GM21423 (cell line): ENCODE results near the gene RIN3.
A peak's percentile ranks its signal among the peaks of the same experiment; 100 is the strongest.
"Not testable (repeated sequence)": the region's sequence is repeated elsewhere in the genome, so short reads cannot be mapped to it uniquely, and the experiment has no call there.

Experiments
- ATAC-seq: cut with Tn5 transposase; IDR thresholded peaks from one replicate; pipeline ENCODE4 v1.9.1; 2021; ENCODE audit warnings: mild to moderate bottlenecking, moderate library complexity; ENCODE audit not compliant: unreplicated experiment

The RIN3 gene

DNA sequence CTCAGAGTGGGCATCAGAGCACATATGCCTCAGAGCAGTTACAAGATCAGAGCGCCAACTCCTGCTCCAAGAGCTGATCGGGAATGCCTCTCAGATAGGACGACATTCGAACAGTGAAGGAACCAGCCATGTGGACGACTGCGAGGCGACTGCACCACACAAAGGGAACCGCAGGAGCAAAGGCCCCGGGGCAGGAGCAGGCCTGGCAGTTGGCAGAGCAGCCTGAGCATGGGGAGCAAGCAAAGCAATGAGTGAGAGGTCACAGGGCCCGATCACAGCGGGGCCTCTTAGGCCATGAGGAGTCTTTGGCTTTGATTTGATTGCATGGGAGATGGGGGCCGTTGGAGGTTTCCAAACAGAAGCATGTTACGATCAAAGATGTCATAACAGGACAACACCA is 144.6 kb downstream of the RIN3 start:
- no peak for ATAC-seq

DNA sequence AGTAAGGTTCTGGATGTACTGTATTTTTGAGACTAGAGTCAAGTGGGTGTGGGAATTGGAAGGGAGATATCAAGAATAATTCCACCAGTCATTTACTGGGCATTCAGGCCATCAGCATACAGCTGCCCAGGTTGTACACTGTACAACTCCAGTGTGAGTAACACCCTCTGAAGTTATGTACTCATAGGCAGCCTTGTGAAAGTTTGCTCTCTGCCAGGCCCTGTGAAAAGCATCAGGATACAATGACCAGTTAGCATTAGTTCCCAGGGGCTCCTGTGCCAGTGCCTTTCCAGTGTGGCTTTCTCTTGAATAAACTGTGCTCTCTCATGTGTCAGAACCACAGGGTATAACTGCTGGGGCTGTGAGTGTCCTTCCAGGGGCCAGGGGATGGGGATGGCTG is 145.1 kb downstream of the RIN3 start:
- no peak for ATAC-seq

DNA sequence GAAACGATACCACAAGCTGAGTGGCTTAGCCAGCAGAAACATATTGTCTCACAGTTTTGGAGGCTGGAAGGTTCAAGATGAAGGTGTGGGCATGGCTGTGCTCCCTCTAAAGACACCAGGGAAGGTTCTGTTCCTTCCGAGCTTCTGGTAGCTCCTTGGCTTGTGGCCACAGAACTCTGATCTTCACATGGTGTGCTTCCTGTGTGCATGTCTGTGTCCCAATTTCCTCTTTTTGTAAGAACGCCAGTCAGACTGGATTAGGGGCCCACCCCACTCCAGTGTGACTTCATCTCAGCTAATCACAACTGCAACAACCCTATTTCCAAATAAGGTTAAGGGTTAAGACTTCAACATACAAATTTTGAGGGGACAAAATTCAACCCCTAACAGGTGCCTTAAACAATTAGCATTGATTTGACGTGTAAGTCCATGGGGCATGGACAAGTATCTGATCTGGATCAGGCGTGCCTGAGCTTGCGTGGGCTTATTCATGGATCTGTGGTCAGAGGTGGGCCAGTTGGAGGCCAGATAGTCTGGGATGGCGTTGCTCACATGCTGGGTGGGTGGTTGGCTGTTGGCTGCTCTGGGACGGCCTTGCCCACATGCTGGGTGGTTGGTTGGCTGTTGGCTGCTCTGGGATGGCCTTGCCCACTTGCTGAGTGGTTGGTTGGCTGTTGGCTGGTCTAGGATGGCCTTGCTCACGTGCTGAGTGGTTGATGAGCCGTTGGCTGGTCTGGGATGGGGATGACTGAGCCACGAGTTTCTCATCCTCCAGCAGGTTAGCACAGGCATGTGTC is 146.4 kb downstream of the RIN3 start:
- no peak for ATAC-seq

DNA sequence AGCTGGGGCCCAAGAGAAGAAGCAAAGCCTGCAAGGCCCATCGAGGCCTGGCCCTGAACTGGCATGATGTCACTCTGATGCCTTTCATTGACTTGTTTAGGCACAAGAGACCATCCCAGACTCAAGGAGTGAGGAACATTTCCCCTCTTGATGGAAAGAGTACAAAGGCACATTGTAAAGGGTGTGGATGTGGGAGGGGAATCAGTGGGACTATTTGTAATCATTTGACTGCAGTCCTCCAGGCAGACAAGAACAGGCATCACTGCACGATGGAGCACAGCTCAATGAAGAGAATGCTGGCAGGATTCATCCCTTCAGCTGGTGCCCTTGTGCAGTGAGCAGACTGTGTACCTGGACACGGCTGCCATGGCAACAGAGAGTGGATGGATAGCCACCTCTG is 147.0 kb downstream of the RIN3 start:
- ATAC-seq, result no peak

DNA sequence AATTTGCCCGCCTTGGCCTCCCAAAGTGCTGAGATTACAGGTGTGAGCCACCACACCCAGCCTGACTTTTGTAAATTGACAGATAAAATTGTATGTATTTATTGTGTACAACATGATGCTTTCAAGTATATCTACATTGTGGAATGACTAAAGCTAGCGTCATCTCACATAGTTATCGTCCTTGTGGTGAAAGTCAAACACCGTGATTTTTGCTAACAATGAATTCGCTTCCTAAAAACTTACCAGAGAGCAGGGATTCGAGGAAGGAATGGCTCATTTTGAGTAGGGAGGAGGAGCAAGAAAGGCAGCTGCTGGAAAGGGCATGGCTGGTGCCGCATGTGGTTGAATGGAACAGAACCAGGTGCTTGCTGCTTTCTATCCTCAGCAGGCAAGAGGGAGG is 149.5 kb downstream of the RIN3 start:
- no peak for ATAC-seq

DNA sequence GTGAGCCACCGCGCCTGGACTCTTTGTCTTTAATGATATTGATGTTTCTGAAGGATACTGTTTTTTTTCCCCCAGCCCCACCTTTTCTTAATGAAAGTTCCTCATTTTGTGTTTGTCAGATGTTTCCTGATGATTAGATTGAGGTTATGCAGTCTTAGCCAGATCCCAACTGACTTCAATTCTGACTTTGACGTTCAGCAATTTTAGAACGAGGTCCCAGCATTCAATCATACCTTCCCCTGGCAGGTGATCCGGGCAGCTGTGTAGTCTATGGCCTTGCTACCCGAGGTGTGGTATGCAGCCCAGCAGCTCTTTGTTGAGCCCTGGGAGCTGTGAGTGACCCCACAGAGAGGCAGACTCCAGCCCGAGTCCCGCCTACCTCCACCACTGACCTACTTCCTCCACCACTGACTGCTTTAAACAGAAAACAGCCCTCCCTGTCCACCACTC is 152.1 kb downstream of the RIN3 start:
- no peak for ATAC-seq

DNA sequence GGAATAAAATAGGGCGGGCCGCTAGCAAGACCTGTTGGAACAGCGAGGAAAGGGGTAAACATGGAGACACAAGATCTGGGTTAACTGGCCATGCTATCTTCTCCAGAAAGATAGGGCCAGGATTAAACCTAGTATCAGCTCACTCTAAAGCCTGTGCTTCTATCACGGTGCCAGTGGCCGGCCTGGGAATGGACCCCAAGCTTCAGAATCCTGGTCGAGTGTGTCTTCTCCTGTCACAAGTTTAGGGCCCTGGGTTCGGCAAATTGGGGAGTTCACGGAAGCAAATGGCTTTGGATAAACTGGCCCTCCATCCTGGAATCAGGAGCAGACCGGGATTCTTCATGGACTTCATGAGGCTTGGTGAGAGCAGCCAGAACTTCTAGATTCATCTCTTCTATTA is 152.7 kb downstream of the RIN3 start:
- ATAC-seq, result no peak

DNA sequence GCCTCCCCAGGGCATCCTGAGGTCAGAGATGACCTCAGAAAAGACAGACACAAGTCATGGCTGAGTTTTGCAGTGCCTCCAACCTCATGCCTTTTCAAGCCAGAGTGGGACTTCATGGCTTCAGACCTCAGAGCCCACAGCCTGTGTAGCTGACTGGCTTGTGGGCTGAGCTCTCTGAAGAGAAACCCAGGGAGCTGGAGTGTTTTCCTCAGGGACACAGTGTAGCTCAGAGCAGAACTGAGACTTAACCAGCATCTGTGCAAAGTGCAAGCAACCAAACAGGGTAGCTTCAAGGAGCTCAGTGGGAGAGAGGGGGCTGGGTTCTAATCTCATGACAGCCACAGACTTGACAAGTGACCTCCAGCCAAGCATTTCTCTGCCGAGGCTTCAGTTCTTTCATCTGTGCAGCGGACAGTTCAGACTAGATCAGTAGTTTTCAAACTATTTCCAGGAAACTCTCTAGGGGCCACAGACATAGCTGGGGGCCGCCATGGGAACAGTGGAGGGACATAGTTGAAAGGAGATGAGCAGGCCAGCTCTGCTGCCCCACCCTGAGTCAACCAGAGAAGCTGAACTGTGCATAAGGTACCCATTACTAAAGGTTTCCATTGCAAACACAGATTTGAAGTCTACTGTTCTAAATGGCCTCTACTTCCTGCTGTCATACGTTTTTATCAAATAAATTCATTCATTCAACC is 154.8 kb downstream of the RIN3 start:
- ATAC-seq, result peak; percentile 53

DNA sequence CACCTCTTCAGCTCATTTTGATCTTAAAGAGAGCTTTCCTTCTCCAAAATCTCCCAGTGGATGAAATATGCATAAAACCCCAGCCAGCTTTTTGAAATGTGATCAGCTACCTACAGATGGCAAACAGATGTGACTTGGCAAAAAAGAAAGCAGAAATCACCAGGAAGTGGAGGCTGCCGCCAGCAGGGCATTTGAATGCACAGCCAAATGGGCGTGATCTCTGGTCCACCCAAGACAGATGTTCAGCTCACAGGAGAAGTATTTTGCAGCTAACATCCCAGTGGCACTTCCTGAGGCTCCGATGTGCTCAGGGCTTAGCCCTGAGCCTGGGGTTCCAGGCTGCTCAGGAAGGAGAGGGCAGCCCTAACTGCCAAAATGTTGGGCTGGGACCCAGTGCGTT is 156.6 kb downstream of the RIN3 start:
- ATAC-seq, result no peak

DNA sequence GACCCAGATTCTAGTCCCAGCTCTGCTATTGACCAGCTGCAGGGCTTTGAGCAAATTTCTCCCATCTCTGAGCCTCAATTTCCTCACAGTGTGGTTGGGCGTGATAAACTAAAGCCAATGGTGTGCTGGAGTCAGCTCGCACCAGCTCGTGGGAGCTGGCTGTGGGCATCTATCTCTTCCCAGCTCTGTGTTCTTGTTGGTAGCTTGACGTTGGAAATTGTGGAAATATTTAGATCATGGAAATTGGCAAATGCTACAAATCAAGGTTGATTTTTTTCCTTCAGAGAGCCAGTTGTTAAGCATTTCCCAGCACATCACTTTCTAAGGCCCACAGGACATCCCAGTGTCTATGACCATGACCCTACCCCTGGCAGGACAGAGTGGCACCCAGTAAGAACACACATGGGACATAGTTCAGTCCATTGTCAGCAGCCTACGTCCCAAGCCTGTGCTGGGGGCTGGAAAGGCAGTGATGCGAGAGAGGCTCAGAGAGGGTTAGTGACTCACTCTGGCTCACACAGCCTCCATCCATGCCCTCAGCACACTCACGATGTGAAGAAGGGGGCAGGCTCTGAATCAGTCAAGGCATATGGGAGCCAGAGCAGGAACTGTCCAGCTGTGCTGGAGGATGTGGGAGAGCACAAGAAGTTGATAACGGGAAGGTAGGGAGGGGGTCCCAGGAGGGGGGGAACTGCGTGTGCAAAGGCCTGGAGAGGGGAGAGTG is 157.2 kb downstream of the RIN3 start:
- ATAC-seq, result no peak

DNA sequence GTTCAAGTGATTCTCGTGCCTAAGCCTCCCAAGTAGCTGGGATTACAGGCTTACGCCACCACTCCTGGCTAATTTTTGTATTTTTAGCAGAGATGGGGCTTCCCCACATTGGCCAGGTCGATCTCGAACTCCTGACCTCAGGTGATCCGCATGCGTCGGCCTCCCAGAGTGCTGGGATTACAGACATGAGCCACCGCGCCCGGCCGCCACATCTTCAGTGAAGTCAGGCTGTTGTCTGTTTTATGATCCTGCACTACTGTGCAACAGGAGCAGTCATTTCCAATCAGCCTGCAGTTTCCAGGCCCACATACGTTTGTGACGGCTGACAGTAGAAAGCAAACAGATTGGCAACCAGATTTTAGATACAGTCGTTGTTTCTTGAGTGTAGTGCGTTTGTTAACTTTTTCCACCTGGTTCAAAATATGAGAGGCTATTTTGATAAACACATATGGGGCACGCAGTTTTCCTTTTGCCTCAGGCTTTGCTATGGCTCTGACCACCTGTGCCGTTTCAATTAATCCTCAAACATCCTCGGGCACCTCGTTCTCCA is 160.1 kb downstream of the RIN3 start:
- no peak for ATAC-seq

DNA sequence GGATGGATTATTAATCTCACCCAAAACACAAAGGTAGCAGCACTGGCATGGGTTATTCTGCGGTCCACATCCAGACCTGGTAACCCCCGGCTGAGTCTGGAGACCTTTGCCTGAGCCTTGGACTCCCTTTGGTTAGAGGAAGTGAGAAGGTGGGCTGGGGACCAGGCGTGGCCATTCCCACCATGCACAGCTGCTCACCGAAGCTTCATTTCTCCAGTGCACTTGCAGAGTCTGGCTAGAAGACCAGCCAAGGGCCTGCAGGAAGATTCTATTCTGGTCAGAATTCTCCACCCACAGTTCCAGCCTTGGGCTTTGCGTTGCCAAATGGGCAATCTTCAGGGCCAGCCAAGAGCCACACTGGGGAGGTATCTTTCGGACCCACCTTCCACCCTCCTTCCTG is 161.8 kb downstream of the RIN3 start:
- no peak for ATAC-seq

DNA sequence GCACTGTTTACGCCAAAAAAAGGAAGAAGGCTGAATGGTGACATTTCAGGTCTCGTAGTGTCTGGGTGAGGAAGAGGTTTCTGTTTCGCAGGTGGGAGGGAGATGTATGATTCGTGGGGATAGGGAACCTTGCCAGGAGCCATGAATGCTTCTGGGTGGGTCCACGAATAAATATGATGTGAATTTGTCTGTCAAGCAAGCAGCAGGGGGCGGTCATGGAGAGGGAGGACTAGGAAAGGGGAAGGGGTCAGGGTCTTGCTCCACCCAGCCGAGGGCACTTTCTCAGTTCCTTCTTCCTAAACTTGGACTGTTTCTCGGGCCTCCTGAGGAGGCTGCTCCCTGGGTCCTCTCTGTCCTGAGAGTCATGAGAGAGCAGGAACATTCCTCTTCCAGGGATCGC is 162.4 kb downstream of the RIN3 start:
- ATAC-seq, result no peak

DNA sequence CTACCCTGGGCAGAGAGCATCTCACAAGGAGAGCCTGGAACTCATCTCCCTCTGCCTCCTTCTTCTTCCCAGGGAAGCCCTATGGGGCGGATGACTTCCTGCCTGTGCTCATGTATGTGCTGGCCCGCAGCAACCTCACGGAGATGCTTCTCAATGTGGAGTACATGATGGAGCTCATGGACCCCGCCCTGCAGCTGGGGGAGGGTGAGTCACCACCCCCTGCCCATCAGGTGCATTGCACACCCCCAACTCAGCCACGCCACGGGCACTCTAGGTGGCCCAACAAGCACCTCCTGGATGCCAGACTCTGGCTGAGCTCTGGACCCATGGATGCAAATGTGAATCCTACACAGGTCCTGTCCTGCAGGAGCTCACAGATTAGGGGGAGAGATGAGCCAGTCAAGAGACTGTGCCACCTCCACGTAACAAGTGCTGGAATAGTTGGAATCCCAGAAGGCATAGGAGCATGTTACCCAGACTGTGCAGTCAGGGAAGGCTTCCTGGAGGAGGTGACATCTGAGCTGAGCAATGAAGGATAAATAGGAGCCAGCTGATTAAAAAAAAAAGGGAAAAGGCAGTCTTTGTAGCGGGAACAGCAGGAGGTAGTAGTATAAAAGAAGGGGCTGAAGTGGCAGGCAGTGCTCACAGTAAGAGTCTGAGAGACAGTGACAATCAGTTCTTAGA is 163.0 kb downstream of the RIN3 start:
- ATAC-seq, result no peak

DNA sequence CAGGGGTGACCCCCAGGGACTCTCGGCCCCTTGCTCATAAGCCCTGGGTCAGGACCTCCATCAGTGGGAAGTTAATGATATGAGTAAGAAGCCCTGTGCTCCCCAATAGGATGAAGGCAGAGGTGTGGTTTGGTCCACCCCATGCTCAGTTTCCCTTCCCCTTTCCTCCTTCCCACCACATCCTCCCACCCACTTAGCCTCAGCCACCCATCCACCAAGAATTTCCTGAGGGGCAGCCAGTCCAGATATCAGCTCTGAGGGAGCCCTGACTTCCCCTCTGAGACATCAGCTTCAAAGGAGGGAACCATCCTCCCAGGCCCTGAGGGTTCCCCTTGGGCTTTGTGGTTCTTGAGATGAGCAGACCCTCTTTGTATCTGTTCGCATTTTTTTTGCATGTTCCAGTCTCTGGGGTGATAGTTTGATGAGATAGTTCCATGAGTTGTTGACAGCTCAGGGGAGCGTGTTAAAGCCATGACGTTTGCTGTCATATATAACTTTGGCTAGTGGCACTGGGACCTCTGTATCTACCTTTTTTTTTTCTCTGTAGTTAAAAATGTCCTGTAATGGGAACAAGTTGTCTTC is 163.6 kb downstream of the RIN3 start:
- ATAC-seq, result peak; percentile 77

DNA sequence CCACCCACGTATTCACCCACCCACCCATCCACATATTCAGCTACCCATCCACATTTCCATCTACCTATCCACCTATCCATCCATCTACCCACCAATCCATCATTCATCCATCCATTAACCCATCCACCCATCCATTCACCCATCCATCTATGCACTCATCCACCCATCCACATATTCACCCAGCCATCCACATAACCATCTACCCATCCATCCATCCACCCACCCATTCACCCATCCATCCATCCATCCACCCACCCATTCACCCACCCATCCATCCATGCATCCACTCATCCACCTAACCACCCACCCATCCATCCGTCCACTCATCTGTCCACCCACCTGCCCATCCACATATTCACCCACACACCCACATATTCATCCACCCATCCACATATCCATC is 164.4 kb downstream of the RIN3 start:
- ATAC-seq, result no peak

DNA sequence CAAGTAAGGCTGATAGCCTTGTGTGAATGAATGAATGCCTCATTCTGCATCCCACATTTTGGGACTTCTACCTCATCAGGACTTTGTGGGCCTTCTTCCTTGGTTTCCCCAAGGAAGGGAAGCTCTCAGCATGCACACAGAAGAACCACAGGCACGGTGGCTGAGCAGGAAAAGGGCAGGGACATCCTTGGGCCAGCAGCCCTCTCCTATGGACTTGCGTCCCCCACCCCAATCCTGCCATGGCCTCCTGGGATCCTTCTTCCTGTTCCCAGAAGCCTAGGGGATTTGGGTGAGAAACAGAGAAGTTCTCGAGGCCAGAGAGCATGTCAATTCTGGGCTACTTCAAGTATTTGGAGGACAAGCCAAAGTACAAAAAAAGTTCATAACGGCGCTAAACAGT is 165.2 kb downstream of the RIN3 start:
- ATAC-seq, result no peak

DNA sequence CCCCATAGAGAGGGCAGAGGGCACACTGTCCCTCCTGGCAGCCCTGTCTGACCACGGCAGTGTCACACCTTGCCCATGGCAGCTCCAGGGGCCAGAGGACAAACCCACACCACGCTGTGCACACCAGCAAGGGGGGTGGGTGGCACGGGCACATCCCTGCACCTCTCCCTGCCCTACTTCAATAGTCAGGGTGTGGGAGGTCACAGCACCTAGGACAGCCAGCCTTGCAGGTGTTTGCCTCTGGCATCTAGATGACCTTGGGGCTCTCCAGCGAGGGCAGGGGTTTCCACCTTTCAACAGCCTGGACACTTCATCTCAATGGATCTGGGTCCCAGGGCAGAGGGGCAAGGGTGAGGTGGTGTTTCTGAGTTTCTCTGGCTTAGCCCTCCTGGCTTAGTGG is 165.7 kb downstream of the RIN3 start:
- ATAC-seq, result no peak

DNA sequence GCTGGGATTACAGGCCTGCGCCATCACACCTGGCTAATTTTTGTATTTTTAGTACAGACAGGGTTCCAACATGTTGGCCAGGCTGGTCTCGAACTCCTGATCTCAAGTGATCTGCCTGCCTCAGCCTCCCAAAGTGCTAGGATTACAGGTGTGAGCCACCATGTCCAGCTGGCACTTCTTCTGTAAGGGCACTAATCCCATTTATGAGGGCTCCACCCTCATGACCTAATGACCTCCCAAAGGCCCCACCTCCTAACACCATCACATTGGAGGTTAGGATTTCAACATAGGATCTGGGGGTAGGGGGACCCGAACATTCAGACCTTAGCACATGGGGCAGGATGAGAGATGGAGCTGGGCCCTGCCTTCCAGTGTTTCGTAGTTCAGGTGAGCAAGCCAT is 166.7 kb downstream of the RIN3 start:
- not testable (repeated sequence) for ATAC-seq

DNA sequence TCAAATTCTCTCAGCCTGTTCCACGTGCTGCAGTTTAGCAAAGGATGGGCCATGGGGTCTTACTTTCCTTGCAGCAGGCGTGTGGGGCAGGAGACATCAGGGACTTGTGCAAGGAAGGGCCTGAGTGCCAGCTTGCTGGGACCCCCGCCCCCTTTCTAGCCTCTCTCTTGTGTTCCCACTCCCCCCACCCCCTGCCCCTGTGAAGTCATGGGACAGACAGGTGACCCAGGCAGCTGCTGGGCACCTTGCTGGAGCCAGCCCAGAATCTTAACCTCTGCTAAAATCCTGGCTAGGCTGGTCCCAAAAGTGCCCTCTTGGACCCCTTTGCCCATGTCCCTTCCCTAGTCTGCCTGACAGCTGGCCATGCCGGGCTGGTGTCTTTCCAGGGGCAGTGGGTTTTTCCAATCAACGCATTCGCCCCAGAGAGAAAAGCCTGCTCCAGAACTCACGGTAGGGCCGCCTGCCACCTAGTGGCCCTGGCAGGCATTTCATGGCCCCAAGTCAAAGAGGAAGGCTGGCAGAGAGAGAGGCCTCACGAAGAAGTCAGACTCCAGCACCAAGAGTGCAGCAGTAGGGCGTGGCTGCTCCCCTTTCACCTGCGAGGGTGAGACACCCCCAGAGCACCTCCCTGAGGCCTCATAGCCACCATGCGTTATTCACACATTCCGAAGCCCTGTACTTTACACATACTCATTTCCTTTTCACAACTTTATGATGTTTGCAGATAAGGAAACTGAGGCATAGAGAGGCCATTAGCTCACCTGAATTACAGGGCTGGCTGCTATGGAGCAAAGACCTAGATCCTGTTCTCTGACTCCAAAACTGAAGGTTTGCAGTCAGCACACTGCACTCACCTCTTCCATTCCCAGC is 167.4 kb downstream of the RIN3 start:
- ATAC-seq, result no peak
